Stomach smooth muscle (tissue), 2 donors: ENCODE results near the gene FARP2.

ENCODE experiments used
- H3K27ac ChIP-seq: one replicate; pipeline ENCODE4 v1.7.0; 2013; ENCODE audit warnings: mild to moderate bottlenecking, low read length, inconsistent platforms
- H3K27me3 ChIP-seq, 2 donors: one replicate each; pipeline ENCODE4 v1.7.0; 2013; ENCODE audit warnings: low read length in 2 of 2; ENCODE audit not compliant: insufficient read depth in 2 of 2, control insufficient read depth in 1 of 2
- H3K36me3 ChIP-seq, 2 donors: one replicate each; pipeline ENCODE4 v1.7.0; 2013; ENCODE audit warnings: low read length in 2 of 2; ENCODE audit not compliant: control insufficient read depth in 2 of 2, insufficient read depth in 2 of 2
- H3K4me1 ChIP-seq: one replicate; pipeline ENCODE4 v1.7.0; 2013; ENCODE audit warnings: low read length; ENCODE audit not compliant: control insufficient read depth, insufficient read depth
- H3K4me3 ChIP-seq, 2 donors: one replicate each; pipeline ENCODE4 v1.7.0; 2013; ENCODE audit warnings: low read length in 2 of 2
- H3K9ac ChIP-seq, 2 donors: one replicate each; pipeline ENCODE4 v1.7.0; 2013; ENCODE audit warnings: low read length in 2 of 2, mild to moderate bottlenecking in 1 of 2
- H3K9me3 ChIP-seq, 2 donors: one replicate each; pipeline ENCODE4 v1.7.0; 2013; ENCODE audit warnings: low read length in 2 of 2; ENCODE audit not compliant: control insufficient read depth in 2 of 2
- donor health status: healthy.
- donor health status: Pancreatic carcinoma.

The FARP2 gene

DNA sequence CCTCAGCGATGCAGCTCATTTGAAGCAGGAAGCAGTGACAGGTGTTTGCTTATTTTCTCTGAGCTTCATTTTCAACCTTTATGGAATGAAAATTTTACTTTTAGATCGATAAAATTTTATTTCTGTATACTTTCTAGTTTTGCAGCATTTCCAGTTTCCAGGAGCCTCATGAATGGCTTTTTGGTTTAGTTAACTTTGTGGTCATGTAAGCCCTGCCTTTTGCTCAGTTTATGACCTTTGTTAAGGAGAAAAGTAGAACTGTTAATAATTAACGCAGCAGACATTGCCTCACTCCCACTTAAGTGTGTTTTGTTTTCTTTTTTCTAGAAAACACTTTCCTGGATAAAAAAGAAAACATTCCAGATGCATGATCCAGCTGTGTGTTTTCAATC is 4.4 kb upstream of the FARP2 start:
- Histone ChIP-seq H3K36me3 (peaks cover 44 to 51% of the 10 kb centered on the region in 2 donors), H3K9me3 (no peaks in the 10 kb centered on the region), H3K4me1 (peaks cover 5% of the 10 kb centered on the region), H3K9ac (no peak overlapping the region), H3K27ac (no peak overlapping the region), H3K27me3 (no peaks in the 10 kb centered on the region), H3K4me3 (no peak overlapping the region)

DNA sequence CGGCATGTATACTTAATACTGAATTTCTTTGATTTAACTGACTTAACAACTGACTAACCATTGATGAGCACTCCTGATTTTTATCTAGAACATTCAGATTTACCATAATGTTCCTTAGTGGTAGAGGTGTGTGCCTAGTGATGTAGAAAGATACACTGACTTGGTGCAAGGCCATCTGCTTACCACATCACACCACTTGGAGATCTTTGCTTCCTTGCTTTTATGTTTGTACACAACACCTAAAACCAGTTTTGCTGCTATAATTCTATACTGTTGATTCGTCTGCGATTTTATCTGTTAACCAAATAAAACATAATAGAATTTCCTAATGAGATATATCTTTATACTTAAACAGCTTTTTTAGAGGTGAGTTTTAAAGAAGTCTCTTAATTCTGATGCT is 3.9 kb upstream of the FARP2 start:
- peaks cover 39 to 46% of the 10 kb centered on the region in 2 donors for H3K36me3 ChIP-seq
- H3K9ac ChIP-seq, result no peak overlapping the region
- H3K27me3 ChIP-seq, result no peaks in the 10 kb centered on the region
- H3K27ac ChIP-seq, result no peak overlapping the region
- peaks cover 11% of the 10 kb centered on the region for H3K4me1 ChIP-seq
- no peak overlapping the region for H3K4me3 ChIP-seq
- H3K9me3 ChIP-seq, result no peaks in the 10 kb centered on the region

DNA sequence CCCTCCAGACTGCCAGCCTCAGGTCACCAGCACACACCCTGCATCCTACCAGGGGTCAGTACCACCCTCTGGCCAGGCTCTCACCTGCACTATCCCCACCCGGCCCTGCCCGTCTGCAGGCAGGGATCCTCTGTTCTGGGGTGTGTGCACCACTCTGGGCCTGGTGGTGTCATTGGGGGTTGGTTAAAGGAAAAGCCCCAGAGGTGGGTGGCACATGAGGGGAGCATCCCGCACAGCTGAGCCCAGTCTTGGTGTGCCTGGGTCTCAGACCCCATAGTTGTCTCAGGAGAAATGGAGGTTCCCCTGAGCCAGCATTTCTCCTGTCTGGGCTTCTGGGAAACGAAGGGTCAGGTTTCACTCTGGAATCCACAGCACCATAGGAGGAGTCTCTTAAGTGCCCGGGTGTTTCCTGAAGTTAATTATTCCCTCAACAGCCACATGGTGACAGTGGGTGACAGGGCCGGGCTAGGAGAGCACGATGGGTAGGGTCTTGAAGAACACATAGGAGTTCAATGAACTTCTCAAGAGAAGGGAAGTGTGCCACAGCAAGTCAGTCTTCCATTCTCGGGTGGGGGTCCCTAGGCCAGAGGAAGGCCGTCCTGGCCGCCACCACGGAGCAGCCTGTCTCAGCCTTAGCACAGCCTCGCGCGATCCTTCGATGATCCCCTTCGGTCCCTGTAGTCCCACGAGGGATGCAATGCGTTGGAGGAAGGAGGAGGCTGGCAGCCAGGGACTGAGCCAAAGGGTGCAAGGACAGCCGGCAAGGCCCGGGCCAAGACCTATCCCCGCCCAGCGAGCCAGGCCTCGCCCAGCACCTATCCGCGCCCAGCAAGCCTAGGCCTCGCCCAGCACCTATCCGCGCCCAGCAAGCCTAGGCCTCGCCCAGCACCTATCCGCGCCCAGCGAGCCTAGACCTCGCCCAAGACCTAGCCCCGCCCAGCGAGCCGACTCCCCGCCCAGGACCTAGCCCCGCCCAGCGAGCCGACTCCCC is 1.1 kb upstream of the FARP2 start:
- Histone ChIP-seq H3K27ac (peak overlapping the region; percentile 70), H3K9me3 (no peaks in the 10 kb centered on the region), H3K9ac (peak overlapping the region in 1 of 2 donors; percentile 13), H3K4me1 (peaks cover 22% of the 10 kb centered on the region), H3K27me3 (no peaks in the 10 kb centered on the region), H3K4me3 (peak overlapping the region; percentile 41 to 62), H3K36me3 (peaks cover 23 to 27% of the 10 kb centered on the region in 2 donors)

DNA sequence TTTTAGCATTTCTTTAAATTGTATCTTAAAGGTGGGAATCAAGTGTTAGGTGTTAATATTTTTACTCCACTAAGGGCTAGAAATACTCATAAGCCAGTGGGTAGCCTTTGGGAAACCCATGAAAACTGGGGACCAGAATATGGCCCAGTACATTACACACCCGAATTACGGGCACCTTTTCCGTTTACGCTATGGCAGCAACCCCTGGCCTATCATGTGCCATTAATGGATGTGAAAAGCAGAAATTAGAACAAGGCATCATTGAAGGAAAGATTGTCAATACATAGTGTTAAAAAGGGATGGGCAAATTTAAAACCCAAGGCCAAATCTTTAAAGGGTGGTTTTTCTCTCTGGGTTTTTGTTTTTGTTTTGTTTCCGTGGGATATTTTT is 781 bp downstream of the FARP2 start:
- H3K27ac ChIP-seq, result peak overlapping the region; percentile 67
- H3K36me3 ChIP-seq, result peaks cover 10 to 13% of the 10 kb centered on the region in 2 donors
- H3K4me1 ChIP-seq, result peaks cover 22% of the 10 kb centered on the region
- no peaks in the 10 kb centered on the region for H3K27me3 ChIP-seq
- H3K9ac ChIP-seq, result peak overlapping the region; percentile 82
- H3K4me3 ChIP-seq, result peak overlapping the region; percentile 74 to 82
- no peaks in the 10 kb centered on the region for H3K9me3 ChIP-seq

DNA sequence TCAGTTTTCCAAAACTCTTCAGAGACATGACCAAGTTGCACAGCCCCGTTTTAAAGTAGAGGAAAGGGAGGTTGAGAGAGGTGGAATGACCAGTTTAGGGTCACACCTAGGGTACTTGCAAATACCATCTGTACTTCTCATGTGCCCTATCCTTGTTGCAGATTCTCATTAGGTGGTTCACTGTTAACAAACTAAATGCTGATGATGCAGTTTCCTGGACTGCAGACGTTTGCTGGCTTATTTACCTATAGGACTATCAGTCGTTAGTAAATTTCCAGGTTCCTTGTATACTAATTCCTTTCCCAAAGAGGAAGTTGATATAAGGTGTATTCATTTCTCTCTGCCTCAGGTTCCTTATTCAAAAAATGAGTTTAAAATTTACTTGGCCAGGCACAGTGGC is 1.4 kb downstream of the FARP2 start:
- H3K9ac ChIP-seq, result peak overlapping the region; percentile 82
- H3K4me1 ChIP-seq, result peaks cover 22% of the 10 kb centered on the region
- peak overlapping the region in 1 of 2 donors; percentile 82 for H3K4me3 ChIP-seq
- H3K9me3 ChIP-seq, result no peaks in the 10 kb centered on the region
- H3K36me3 ChIP-seq, result peaks cover 9 to 10% of the 10 kb centered on the region in 2 donors
- no peaks in the 10 kb centered on the region for H3K27me3 ChIP-seq
- no peak overlapping the region for H3K27ac ChIP-seq

DNA sequence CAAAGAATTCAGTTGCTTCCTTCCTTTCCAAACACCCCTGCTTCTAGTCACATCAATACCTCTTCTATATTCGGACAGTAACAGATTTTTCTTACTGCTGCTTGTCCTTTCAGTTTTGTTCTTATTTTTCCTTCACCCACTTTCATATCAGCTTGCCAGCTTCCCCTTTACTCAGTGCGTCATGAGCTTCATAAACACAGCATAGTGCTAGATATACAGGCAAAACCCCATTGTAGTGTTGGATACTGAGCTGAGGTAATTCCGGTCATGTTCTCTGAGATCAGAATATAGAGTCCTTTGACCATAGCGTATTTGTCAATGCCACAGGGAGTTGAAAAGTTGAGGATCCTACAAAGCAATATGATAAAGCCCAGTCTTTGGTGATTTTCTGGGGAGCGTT is 2.4 kb downstream of the FARP2 start:
- Histone ChIP-seq H3K9me3 (no peaks in the 10 kb centered on the region), H3K36me3 (peaks cover 2 to 5% of the 10 kb centered on the region in 2 donors), H3K27ac (no peak overlapping the region), H3K4me1 (peaks cover 22% of the 10 kb centered on the region), H3K9ac (peak overlapping the region in 1 of 2 donors; percentile 28), H3K4me3 (no peak overlapping the region), H3K27me3 (no peaks in the 10 kb centered on the region)

DNA sequence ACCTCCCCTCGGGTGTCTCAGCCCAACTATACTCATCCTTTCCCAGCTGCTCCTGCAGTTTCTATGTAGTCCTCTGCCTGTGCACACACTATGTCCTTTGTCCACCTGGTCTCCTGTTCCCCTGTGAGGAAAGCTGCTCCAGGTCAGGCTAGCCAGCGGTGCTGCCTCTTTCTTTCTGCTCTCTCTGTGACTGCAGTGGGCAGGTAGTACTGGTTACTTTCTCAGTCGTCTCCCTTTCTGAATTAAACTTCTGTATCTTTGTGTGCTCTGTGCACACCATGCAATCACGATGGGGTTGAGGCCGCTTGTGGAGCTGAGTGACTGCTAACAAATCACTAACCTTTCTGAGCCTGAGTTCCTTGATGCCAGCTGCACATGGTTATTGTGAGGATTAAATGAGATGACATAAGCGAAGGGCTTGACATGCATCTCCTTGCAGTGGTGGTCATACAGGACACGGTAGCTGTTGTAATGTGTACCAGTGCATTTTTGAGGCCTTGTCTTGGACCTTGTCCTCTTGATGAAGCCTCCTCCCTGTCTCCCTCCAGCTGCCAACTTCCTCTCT is 3.5 kb downstream of the FARP2 start:
- Histone ChIP-seq H3K9me3 (no peaks in the 10 kb centered on the region), H3K4me3 (no peak overlapping the region), H3K4me1 (peaks cover 22% of the 10 kb centered on the region), H3K9ac (no peak overlapping the region), H3K27ac (no peak overlapping the region), H3K36me3 (peaks cover 0 to 2% of the 10 kb centered on the region in 2 donors), H3K27me3 (no peaks in the 10 kb centered on the region)

DNA sequence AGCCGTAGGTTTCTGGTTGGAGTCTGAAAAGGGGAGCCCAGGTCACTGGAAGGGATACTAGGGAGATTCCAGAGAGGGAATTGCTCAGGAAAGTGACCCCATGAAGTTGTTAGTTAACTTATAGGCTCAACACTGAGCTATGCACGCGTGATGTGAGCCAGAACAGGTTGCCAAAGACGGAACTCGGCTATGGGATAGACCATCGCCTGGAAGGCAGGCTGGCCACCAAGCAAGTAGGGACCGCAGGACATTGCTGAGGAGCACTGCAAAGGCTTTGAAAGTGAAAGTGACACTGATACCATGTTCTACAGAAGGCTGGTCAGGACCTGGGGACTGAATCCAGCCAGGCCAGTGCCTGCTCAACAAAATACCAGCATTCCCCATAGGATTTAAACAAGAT is 7.3 kb downstream of the FARP2 start:
- peaks cover 0 to 2% of the 10 kb centered on the region in 2 donors for H3K36me3 ChIP-seq
- no peaks in the 10 kb centered on the region for H3K27me3 ChIP-seq
- H3K9me3 ChIP-seq, result no peaks in the 10 kb centered on the region
- H3K4me3 ChIP-seq, result peak overlapping the region in 1 of 2 donors; percentile 22
- peaks cover 5% of the 10 kb centered on the region for H3K4me1 ChIP-seq
- no peak overlapping the region for H3K9ac ChIP-seq
- no peak overlapping the region for H3K27ac ChIP-seq

DNA sequence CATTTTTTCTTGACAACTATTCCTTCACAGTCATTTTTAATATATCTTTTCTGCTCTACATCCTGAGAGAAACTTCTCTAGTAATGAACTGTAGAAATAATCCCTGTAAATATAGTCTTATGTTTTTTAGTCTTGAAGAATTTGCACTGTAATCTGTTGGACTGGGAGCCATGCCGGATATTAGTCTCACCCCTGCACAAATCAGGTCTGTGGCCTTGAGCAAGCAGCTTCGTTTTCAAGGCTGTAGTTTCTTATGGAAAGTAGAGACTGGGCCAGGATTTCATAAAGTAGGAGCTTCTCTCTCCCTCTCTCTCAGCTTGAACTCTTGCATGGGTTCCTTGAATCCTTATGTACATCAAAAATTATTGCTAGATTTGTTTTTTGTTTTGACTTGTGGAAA is 8.7 kb downstream of the FARP2 start:
- Histone ChIP-seq H3K4me3 (no peak overlapping the region), H3K9ac (no peak overlapping the region), H3K27me3 (no peaks in the 10 kb centered on the region), H3K27ac (no peak overlapping the region), H3K4me1 (peaks cover under 1% of the 10 kb centered on the region), H3K9me3 (no peaks in the 10 kb centered on the region), H3K36me3 (no peaks in the 10 kb centered on the region)

DNA sequence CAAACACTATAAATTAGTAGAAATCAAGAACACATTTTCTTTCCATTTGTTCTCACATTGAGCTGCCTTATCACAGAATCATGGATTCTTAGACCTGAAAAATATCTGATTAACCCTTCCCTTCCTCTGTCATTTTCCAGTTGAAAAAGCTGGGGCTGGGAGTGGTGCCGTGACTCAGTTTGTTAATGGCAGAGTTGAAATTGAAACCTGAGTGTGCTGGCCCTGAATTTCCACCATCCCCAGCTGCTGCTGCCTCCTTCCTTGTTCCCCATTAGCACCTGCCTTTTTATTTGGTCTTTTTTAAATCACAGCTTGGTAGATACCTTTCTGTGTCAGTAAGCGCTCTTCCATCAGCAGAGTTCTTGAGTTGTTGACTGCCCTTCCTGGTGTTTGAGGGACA is 10.6 kb downstream of the FARP2 start:
- no peaks in the 10 kb centered on the region for H3K9me3 ChIP-seq
- no peak overlapping the region for H3K4me3 ChIP-seq
- no peak overlapping the region for H3K27ac ChIP-seq
- no peak overlapping the region for H3K9ac ChIP-seq
- H3K36me3 ChIP-seq, result no peaks in the 10 kb centered on the region
- H3K4me1 ChIP-seq, result no peaks in the 10 kb centered on the region
- no peaks in the 10 kb centered on the region for H3K27me3 ChIP-seq

DNA sequence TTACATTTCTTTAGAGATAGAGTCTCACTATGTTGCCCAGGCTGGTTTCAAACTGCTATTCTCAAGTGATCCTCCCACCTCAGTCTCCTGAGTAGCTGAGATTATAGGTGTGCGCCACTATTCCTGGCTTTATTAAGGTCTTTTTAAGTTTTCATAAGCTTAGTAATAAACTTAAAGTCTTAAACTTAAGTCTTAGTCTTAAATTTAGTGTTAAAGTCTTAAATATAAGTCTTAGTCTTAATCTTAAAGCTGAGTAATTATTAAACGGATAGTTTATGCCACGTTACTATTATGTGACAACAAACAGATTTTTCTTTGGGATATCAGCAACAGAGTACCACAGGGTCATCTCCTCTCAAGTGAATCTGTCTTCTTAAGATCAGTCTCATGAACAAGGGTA is 12.6 kb downstream of the FARP2 start:
- Histone ChIP-seq H3K4me1 (no peaks in the 10 kb centered on the region), H3K36me3 (no peaks in the 10 kb centered on the region), H3K4me3 (no peak overlapping the region), H3K9ac (no peak overlapping the region), H3K9me3 (no peaks in the 10 kb centered on the region), H3K27me3 (no peaks in the 10 kb centered on the region), H3K27ac (no peak overlapping the region)
